GM19452 (cell line): Measurements from ENCODE around the gene PABPC1L2A.
"Not testable (repeated sequence)": the region's sequence is repeated elsewhere in the genome, so short reads cannot be mapped to it uniquely, and the experiment has no call there.

Experiments
- ATAC-seq: cut with Tn5 transposase; IDR thresholded peaks from one replicate; pipeline ENCODE4 v1.9.1; 2021; ENCODE audit not compliant: unreplicated experiment

The PABPC1L2A gene

DNA sequence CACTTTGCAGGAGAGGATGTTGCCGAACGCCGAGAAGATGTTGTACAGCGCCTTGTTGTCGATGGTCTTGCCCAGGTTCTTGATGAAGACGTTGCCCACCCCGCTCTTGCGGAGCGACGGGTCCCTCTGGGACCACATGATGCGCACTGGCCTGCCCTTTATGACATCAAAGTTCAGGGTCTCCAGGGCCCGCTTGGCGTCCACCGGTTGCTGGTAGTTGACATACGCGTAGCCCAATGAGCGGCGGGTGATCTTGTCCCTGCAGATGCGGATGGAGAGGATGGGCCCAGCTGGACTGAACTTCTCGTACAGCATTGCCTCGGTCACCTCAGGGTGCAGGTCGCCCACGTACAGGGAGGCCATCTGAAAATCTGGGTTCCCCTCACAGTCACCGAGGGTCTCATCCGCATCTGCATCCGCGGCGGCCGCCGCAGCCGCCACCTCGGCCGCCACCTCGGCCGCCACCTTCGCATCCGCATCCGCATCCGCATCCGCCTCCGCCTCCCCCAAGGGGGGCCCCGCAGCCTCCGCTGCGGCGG is at the start of gene PABPC1L2A:
Gene PABPC1L2A, minus strand, starts transcription at position 489 of the 539 bp plus-strand sequence. Its CDS starts 126 bp downstream, at position 363.
- not testable (repeated sequence) for ATAC-seq

DNA sequence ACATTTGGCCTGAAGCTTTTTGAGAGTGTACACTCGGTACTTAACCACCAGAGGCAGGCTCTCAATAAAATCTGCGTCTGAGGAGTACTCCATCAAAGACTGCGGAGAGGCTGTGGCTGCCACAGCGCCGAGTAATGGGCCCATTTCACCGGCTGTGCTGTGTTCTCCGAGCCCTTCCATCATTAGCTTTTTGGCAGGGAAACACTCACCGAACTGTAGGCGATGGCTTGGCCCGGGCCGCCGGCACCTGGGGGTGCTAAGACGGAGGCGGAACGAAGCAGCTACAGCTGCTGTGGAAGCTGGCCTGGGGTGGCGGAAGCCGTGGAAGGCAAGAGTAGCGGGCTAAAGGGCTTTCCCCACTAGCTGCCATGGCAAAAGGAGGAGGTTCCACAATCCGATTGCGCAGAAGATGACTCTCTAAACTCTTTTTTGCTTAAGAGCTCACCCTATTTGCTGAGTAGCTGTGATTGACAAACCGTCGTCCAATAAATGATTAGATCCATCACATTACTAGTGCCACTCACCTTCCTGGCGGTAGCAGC is 48.5 kb upstream of the PABPC1L2A start:
- no peak for ATAC-seq

DNA sequence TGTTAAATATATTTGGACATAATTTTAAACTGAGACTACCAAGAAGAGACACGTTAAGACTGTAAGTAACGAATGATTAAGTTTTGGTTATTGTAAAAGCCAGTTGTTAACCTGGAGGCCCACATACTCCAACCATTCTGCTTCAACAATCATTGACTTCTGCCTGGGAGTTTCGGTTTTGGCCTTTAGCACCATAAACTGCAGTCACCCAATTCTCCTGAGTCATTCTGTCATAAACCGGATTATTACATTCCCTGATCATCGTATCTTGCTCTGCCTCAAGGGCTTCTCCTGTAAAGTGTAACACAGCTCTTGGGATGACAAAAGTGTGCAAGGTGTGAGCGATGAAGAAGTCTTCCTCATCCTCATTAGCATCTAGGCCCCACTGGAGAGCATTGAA is 46.9 kb upstream of the PABPC1L2A start:
- no peak for ATAC-seq

DNA sequence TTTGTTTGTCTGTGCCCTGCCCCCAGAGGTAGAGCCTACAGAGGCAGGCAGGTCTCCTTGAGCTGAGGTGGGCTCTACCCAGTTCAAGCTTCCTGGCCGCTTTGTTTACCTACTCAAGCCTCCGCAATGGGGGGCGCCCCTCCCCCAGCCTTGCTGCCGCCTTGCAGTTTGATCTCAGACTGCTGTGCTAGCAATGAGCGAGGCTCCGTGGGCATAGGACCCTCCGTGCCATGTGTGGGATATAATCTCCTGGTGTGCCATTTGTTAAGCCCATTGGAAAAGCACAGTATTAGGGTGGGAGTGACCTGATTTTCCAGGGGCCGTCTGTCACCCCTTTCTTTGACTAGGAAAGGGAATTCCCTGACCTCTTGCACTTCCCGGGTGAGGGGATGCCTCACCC is 20.2 kb upstream of the PABPC1L2A start:
- not testable (repeated sequence) for ATAC-seq

DNA sequence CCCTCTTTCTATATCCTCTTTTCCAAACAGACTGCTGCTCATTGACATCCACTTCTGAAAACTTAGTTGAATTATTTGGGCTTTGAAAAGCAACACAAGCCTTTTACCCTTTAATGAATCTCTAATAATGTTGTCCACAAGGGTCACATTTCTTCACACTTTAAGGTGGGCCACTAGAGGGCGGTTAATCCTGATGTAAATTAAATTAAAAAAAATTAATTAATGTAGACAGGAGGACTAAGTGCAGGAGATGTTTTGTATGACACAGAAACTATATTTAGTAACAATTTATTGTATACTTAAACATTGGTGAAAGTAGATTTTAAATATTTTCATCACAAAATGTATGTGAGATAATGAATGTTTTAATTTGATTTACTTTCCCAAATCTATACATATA is 7.5 kb upstream of the PABPC1L2A start:
- ATAC-seq = not testable (repeated sequence)

DNA sequence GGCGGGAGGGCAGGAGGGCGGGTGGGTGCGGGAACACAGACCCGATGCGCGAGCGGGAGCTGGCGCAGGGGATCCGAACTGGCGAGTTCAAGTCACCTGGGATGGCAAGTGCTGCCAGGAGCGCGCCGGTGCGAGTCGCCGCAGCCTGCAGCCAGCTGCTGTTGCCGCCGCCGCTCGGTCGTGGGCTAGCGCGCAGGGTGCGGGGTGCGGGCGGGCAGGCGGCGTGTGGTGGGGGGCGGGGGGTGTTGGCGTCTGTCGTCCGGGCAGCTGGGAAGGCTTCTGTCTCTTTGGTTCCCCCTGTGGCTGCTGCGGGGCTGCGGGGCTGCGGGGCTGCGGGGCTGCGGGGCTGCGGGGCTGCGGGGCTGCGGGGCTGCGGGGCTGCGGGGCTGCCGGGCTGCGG is 572 bp upstream of the PABPC1L2A start:
- ATAC-seq = not testable (repeated sequence)

DNA sequence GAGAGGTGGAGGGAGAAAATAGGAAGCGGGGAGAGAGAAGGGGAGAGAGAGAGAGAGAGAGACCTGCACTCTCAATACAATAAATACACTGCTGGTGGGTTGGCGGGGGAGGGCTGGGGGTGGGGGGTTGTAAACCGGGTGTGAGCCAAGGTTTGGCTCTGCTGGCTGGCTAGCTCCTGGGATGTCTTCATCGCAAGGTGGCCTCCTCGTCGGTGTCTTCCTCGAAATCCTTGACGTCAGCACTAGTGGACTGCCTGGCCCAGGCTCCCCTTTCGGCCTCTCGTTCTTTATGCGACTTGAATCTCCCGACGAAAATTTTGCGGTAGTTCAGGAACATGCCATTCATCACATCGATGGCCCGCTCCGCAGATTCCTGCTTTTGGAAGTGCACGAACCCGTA is 715 bp downstream of the PABPC1L2A start:
- not testable (repeated sequence) for ATAC-seq

DNA sequence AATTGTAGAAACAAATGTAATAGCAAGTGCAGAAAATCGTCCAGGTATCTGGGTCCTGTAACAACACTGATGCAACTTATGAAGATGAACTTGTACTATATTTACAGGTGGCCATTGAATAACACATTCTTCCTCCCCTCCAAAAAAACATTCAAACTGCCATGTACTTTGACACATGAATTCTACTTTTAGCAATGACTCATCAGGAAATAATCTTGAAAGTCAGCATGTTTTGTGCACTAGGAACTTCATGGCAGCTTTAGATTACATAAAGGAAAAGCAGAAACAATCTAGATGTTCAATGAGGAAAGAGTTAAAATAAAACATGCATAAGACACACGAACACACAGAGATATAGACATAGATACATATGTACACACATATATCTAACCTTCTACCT is 2.5 kb downstream of the PABPC1L2A start:
- no peak for ATAC-seq

DNA sequence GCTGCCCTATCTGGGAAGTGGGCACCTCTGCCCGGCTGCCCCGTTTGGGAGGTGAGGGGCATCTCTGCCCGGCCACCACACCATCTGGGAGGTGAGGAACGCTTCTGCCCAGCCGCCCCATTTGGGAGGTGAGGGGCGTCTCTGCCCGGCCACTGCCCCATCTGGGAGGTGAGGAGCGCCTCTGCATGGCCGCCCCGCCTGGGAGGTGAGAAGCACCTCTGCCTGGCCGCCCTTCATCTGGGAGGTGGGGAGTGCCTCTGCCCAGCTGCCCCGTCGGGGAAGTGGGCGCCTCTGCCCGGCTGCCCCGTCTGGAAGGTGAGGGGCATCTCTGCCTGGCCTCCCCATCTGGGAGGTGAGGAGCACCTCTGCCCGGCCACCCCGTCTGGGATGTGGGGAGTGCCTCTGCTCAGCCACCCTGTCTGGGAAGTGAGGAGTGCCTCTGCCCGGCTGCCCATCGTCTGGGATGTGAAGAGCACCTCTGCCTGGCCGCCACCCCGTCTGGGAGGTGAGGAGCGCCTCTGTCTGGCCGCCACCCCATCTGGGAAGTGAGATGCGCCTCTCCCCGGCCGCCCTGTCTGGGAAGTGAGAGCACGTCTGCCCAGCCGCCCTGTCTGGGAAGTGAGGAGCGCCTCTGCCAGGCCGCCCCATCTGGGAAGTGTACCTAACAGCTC is 9.8 kb downstream of the PABPC1L2A start:
- ATAC-seq = no peak

DNA sequence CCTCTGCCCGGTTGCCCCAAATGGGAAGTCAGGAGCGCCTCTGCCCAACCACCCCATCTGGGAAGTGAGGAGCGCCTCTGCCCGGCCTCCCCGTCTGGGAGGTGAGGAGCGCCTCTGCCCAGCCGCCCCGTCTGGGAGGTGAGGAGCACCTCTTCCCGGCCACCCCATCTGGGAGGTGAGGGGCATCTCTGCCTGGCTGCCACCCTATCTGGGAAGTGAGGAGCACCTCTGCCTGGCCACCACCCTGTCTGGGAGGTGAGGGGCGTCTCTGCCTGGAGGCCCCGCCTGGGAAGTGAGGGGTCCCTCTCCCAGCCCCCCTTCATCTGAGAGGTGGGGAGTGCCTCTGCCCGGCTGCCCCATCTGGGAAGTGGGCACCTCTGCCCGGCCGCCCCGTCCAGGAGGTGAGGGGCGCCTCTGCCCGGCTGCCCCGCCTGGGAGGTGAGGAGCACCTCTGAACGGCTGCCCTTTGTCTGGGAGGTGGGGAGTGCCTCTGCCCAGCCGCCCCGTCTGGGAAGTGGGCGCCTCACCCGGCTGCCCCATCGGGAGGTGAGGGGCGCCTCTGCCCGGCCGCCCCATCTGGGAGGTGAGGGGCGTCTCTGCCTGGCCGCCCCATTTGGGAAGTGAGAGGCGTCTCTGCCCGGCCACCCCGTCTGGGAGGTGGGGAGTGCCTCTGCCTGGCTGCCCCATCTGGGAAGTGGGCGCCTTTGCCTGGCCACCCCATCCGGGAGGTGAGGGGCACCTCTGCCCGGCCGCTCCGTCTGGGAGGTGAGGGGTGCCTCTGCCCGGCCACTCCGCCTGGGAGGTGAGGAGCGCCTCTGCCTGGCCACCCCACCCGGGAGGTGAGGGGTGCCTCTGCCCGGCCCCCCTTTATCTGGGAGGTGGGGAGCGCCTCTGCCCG is 10.6 kb downstream of the PABPC1L2A start:
- no peak for ATAC-seq

DNA sequence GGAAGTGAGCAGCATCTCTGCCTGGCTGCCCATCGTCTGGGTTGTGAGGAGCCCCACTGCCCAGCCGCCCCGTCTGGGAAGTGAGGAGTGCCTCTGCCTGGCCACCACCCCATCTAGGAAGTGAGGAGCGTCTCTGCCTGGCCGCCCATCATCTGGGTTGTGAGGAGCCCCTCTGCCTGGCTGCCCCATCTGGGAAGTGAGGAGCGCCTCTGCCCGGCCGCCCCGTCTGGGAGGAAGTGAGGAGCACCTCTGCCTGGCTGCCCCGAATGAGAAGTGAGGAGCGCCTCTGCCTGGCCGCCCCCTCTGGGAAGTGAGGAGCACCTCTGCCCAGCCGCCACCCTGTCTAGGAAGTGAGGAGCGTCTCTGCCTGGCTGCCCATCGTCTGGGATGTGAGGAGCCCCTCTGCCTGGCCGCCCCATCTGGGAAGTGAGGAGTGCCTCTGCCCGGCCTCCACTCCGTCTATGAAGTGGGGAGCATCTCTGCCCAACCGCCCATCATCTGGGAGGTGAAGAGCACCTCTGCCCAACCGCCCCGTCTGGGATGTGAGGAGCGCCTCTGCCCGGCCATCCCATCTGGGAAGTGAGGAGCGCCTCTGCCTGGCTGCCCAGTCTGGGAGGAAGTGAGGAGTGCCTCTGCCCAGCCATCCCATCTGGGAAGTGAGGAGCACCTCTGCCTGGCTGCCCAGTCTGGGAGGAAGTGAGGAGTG is 11.4 kb downstream of the PABPC1L2A start:
- ATAC-seq = not testable (repeated sequence)

DNA sequence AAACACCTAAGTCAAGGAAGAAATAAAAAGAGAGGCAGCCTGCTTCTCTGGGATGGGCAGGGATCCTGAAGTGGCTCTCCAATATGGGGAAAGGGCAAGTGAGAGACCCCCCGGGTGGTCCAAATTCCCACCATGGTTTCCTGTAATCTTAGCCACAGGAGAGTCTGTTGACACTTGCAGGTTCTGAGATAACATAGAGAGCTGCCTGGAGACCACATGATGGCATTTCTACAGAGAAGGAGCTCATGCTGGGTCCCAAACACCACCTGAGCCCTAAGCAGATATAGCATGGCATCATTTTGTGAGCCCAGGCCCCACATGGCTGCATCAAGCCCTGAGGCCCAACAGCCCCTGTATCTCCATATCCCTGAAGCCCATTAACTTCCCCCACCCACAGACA is 50.4 kb downstream of the PABPC1L2A start:
- no peak for ATAC-seq
